WTC11 (cell line): ENCODE results near the gene CDIP1. TPM values are rescaled to one million over a fixed set of nuclear protein-coding genes. Genes with fewer than 3 reads are reported as not detected.
A peak's percentile ranks its signal among the peaks of the same experiment; 100 is the strongest.

Source experiments
- ATAC-seq: fragments of 200-7000 bp; cut with Tn5 transposase; 2 replicates; pipeline ENCODE4 v1.10.0; 2021; ENCODE audit warnings: mild to moderate bottlenecking, moderate library complexity
- CTCF ChIA-PET: fragments of 300-600 bp; sonication (Branson Sonifier 250); formaldehyde crosslinking; loops from one replicate; lab custom pipeline; 2021; ENCODE audit warnings: antibody characterized with exemption; lab: Charles Lee
- POLR2A ChIA-PET: fragments of 350-600 bp; sonication (Branson Sonifier 250); formaldehyde crosslinking; loops from one replicate; lab custom pipeline; 2021; ENCODE audit warnings: antibody characterized with exemption; lab: Charles Lee
- DNase-seq: peaks from one replicate; pipeline ENCODE4 v3.0.0; 2021; ENCODE audit warnings: low spot score
- H3K27ac Mint-ChIP-seq: 2 replicates; pipeline ENCODE4 v1.8.0; 2021; ENCODE audit warnings: mixed read lengths
- H3K27me3 Mint-ChIP-seq: 2 replicates; pipeline ENCODE4 v1.8.0; 2021; ENCODE audit warnings: low read depth, mild to moderate bottlenecking, moderate library complexity, mixed read lengths
- H3K36me3 Mint-ChIP-seq: 2 replicates; pipeline ENCODE4 v1.8.0; 2021; ENCODE audit warnings: mixed read lengths
- H3K4me1 Mint-ChIP-seq: 2 replicates; pipeline ENCODE4 v1.8.0; 2022; ENCODE audit warnings: mixed read lengths
- H3K4me3 Mint-ChIP-seq: 2 replicates; pipeline ENCODE4 v1.8.0; 2021; ENCODE audit warnings: mild to moderate bottlenecking, moderate library complexity, mixed read lengths
- H3K9me3 Mint-ChIP-seq: 2 replicates; pipeline ENCODE4 v1.8.0; 2021; ENCODE audit warnings: mixed read lengths
- ATF2 ChIP-seq: sonication (generic); formaldehyde crosslinking; IDR thresholded peaks from 2 replicates; pipeline ENCODE4 v1.8.1; 2022; ENCODE audit warnings: low read depth, missing genetic modification reagents, borderline replicate concordance
- ATF6 ChIP-seq: sonication (generic); formaldehyde crosslinking; IDR thresholded peaks from 2 replicates; pipeline ENCODE4 v1.8.1; 2023; ENCODE audit warnings: mild to moderate bottlenecking, missing genetic modification reagents
- CREB1 ChIP-seq: sonication (generic); formaldehyde crosslinking; IDR thresholded peaks from 2 replicates; pipeline ENCODE4 v1.8.0; 2023; ENCODE audit warnings: mild to moderate bottlenecking, missing genetic modification reagents
- CREM ChIP-seq: sonication (generic); formaldehyde crosslinking; IDR thresholded peaks from 2 replicates; pipeline ENCODE4 v1.8.1; 2022; ENCODE audit warnings: mild to moderate bottlenecking, missing genetic modification reagents, moderate library complexity
- ESRRA ChIP-seq: sonication (generic); formaldehyde crosslinking; IDR thresholded peaks from 2 replicates; pipeline ENCODE4 v1.8.1; 2022; ENCODE audit warnings: mild to moderate bottlenecking, missing genetic modification reagents, borderline replicate concordance
- ETV6 ChIP-seq: sonication (generic); formaldehyde crosslinking; IDR thresholded peaks from 2 replicates; pipeline ENCODE4 v1.8.1; 2022; ENCODE audit warnings: mild to moderate bottlenecking, missing genetic modification reagents
- FOXK1 ChIP-seq: sonication (generic); formaldehyde crosslinking; IDR thresholded peaks from 2 replicates; pipeline ENCODE4 v1.8.0; 2022; ENCODE audit warnings: mild to moderate bottlenecking, moderate library complexity, missing genetic modification reagents
- GTF2I ChIP-seq: fragments of 250-450 bp; sonication (Bioruptor Pico); conservative IDR thresholded peaks from 2 replicates; pipeline ENCODE4 v1.4.0; 2021; ENCODE audit warnings: mild to moderate bottlenecking
- IRF2 ChIP-seq: sonication (generic); formaldehyde crosslinking; IDR thresholded peaks from 2 replicates; pipeline ENCODE4 v1.8.0; 2022; ENCODE audit warnings: low read depth, missing genetic modification reagents, borderline replicate concordance
- KAT7 ChIP-seq: sonication (generic); formaldehyde crosslinking; IDR thresholded peaks from 2 replicates; pipeline ENCODE4 v1.8.1; 2023; ENCODE audit warnings: missing genetic modification reagents, mild to moderate bottlenecking, borderline replicate concordance
- MLX ChIP-seq: sonication (generic); formaldehyde crosslinking; IDR thresholded peaks from 2 replicates; pipeline ENCODE4 v1.8.1; 2023; ENCODE audit warnings: mild to moderate bottlenecking, missing genetic modification reagents, moderate library complexity
- NFE2L1 ChIP-seq: sonication (generic); formaldehyde crosslinking; IDR thresholded peaks from 2 replicates; pipeline ENCODE4 v1.8.1; 2023; ENCODE audit warnings: missing genetic modification reagents
- PREB ChIP-seq: sonication (generic); formaldehyde crosslinking; IDR thresholded peaks from 2 replicates; pipeline ENCODE4 v1.8.1; 2022; ENCODE audit warnings: mild to moderate bottlenecking, missing genetic modification reagents, moderate library complexity, borderline replicate concordance
- PRRX2 ChIP-seq: fragments of 250-450 bp; sonication (Bioruptor Pico); IDR thresholded peaks from 2 replicates; pipeline ENCODE4 v1.8.0; 2021; ENCODE audit warnings: mild to moderate bottlenecking
- RORB ChIP-seq: fragments of 250-450 bp; sonication (Bioruptor Pico); IDR thresholded peaks from 2 replicates; pipeline ENCODE4 v1.9.0; 2021; ENCODE audit warnings: mild to moderate bottlenecking
- SP1 ChIP-seq: sonication (generic); formaldehyde crosslinking; conservative IDR thresholded peaks from 2 replicates; pipeline ENCODE4 v1.8.1; 2022; ENCODE audit warnings: missing genetic modification reagents
- ZNF121 ChIP-seq: sonication (generic); formaldehyde crosslinking; IDR thresholded peaks from 2 replicates; pipeline ENCODE4 v1.8.0; 2023; ENCODE audit warnings: missing genetic modification reagents
- ZNF396 ChIP-seq: fragments of 250-450 bp; sonication (Bioruptor Pico); IDR thresholded peaks from 2 replicates; pipeline ENCODE4 v1.8.0; 2021; ENCODE audit warnings: mild to moderate bottlenecking, moderate library complexity, borderline replicate concordance
- ZNF425 ChIP-seq: fragments of 250-450 bp; sonication (Bioruptor Pico); conservative IDR thresholded peaks from 2 replicates; pipeline ENCODE4 v1.9.0; 2021; ENCODE audit warnings: mild to moderate bottlenecking
- ZSCAN18 ChIP-seq: fragments of 250-450 bp; sonication (Bioruptor Pico); IDR thresholded peaks from 2 replicates; pipeline ENCODE4 v2.1.2; 2022; ENCODE audit warnings: mild to moderate bottlenecking, moderate library complexity
- total RNA-seq: library from RNA; stranded (reverse); gene quantifications from 3 replicates; pipeline ENCODE4 v1.2.3, GENCODE V29; 2021

CDIP1 gene
- total RNA-seq, 1 experiment from 2014 or later, result 68.9 TPM

GRCh38 chr16:4463522-4464163, 74.9 kb downstream of the CDIP1 start (continued):
- TF ChIP-seq ETV6 (no peak), CREB1 (CRISPR knock-in tag) (no peak), ZNF425 (CRISPR knock-in tag) (no peak), PREB (no peak), FOXK1 (no peak), CREM (CRISPR knock-in tag) (no peak), GTF2I (no peak), KAT7 (CRISPR knock-in tag) (no peak), MLX (CRISPR knock-in tag) (no peak), NFE2L1 (CRISPR knock-in tag) (no peak), IRF2 (no peak), SP1 (CRISPR knock-in tag) (no peak)
- TF ChIP-seq, all 79 proteins: peak for 0

- DNase-seq, result peak; percentile 57
- Mint-ChIP-seq H3K9me3 (no peaks in the 10 kb centered on the region), H3K27ac (peak overlapping the region; percentile 53)
- peak; percentile 66 for ATAC-seq
- ChIA-PET CTCF (interaction anchor here (0.8 to 1.1 kb wide), 2 partner anchors 57 to 207 kb away, joined by 3 read pairs; no protein-coding TSS in a partner anchor), POLR2A (interaction anchor here (1.1 to 1.8 kb wide), 2 partner anchors 13 to 15 kb away, joined by 3 to 7 read pairs; partner anchors contain the start of genes HMOX2 and NMRAL1)
- TF ChIP-seq SP1 (CRISPR knock-in tag) (0 out of 2 replicates have a peak, but pooled peaks have one; percentile 25), ZNF121 (CRISPR knock-in tag) (0 out of 2 replicates have a peak, but pooled peaks have one; percentile 16), ZNF396 (CRISPR knock-in tag) (no peak)
- TF ChIP-seq, all 79 proteins: peak for 2
- peaks cover 5% of the 10 kb centered on the region for H3K4me1 Mint-ChIP-seq
- H3K36me3 Mint-ChIP-seq, result peaks cover 39% of the 10 kb centered on the region
- H3K4me3 Mint-ChIP-seq, result no peak overlapping the region
- H3K27me3 Mint-ChIP-seq, result no peaks in the 10 kb centered on the region
Observed at GRCh38 chr16:4461250-4462085, 77.1 kb downstream of the CDIP1 start.

- Mint-ChIP-seq H3K4me3 (no peak overlapping the region), H3K36me3 (peaks cover 39% of the 10 kb centered on the region), H3K27me3 (no peaks in the 10 kb centered on the region), H3K27ac (peak overlapping the region; percentile 53), H3K4me1 (peaks cover 5% of the 10 kb centered on the region), H3K9me3 (no peaks in the 10 kb centered on the region)
- CTCF ChIA-PET, result interaction anchor here (0.7 to 1.1 kb wide), 3 partner anchors 56 to 207 kb away, joined by 3 read pairs; no protein-coding TSS in a partner anchor
- DNase-seq (no peak), ATAC-seq (no peak)
- POLR2A ChIA-PET, result interaction anchor here (1.8 kb wide), 1 partner anchor 14 kb away, joined by 7 read pairs; the partner anchor contains the start of gene NMRAL1
- TF ChIP-seq NFE2L1 (CRISPR knock-in tag), result no peak
- TF ChIP-seq RORB (CRISPR knock-in tag), result no peak
- TF ChIP-seq ESRRA (CRISPR knock-in tag), result no peak
- no peak for TF ChIP-seq ZSCAN18 (CRISPR knock-in tag)
- TF ChIP-seq KAT7 (CRISPR knock-in tag), result no peak
- no peak for TF ChIP-seq ATF6 (CRISPR knock-in tag)
- TF ChIP-seq MLX (CRISPR knock-in tag), result no peak
- no peak for TF ChIP-seq PRRX2 (CRISPR knock-in tag)
- no peak for TF ChIP-seq ATF2 (CRISPR knock-in tag)
Observed at GRCh38 chr16:4460936-4461249, 77.7 kb downstream of the CDIP1 start.
